ENCODE measurements around the gene PTCD3.
A peak's percentile ranks its signal among the peaks of the same experiment; 100 is the strongest.

Gene PTCD3

GRCh38 chr2:86105969-86106945 is at the start of gene PTCD3:
PTCD3 (plus strand) TSS chr2:86106235; CDS start chr2:86106248, 13 bp downstream.
- peak; percentile 98 for DNase-seq

- DNase-seq: no peak
Measured at GRCh38 chr2:86056590-86057331, 49.3 kb upstream of the PTCD3 start.

DNA sequence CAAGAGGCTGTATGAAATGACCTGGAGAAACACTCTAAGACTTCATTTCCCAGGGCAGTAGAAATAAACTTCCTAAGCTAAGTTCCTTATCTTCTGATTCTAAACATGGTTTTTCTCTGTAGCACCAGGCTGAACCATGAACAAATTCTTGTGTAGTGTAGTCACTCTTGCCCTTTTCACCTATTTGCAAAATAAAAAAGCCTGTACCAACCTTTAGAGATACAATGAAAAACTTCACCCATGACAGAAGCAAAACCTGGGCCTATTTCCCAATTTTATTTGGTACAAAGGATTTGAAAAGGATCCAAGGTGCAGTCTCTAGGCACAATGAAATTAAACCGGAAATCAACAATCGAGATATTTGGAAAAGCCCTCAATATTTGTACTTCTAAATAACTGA is 44.0 kb upstream of the PTCD3 start:
- no peak for DNase-seq

GRCh38 chr2:86064006-86064405 is 42.0 kb upstream of the PTCD3 start:
- no peak for DNase-seq

- no peak for DNase-seq
Measured at GRCh38 chr2:86065512-86065911, 40.5 kb upstream of the PTCD3 start.

DNA sequence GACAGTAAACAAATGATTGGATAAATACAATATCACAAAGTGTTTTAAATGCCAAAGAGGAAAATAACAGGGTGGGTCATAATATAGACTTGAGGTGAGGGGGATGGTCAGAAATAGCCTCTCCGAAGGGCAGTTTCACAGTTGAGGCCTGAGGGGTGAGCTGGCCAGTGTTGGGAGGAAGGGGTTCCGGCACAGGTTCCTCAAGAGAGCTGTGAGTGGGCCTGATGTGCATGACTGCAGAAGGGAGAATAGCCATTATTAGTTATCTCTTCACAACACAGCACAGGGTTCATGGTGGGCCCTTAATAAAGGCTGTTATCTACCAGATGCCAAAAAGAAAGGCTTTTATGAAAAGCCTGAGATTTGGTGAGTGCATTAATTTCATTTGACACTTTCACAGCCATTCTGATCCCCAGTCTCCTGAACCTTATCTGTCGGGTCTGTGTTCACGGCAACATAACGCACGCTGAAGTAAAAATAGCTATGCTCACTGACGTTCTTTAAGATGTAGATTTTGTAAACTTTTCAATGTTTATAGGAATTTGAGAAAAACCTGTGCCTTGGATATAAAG is 39.9 kb upstream of the PTCD3 start:
- peak; percentile 13 for DNase-seq

GRCh38 chr2:86066915-86067314 is 39.1 kb upstream of the PTCD3 start:
- DNase-seq: no peak

DNA sequence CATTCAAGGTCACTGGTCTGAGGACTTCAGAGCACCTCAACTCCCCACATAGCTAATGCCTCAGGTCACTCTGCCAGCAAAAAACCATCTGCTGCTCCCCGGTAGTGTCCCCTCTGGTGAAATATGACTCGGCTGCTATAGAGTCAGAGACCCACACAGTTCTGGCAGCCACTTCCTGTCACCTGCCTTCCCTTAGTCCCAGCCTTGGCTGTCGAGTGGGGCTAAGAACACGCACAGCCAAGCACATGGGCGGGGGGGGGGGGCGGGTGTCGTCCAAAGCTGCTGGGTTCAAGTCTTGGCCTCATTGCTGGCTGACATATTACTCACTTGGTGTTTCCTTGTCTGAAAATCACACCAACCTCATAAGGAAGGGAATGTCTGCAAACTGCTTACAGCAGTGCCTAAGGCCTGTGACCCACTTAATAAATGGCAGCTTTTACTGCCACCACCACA is 37.9 kb upstream of the PTCD3 start:
- peak; percentile 73 for DNase-seq

DNA sequence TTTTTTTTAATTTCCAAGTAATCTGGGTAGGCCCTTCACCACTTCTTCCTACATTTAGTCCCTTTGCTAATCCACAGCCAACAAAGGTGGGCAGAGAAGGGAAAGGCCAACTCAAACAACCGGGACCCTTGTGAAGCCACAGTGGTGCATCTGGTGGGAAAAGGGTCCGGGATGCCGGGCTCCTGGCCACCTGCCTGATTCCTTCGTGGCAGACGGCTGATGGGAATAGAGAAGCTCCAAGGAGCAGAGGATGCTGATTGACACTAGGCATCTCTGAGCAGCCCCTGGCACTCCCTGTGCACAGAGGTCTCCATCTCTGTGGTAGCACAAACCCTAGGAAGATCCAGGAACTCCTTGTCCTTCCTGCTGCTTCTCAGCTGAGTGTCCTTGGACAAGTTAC is 37.4 kb upstream of the PTCD3 start:
- no peak for DNase-seq

- no peak for DNase-seq
Measured at GRCh38 chr2:86069091-86069685, 36.8 kb upstream of the PTCD3 start.

DNA sequence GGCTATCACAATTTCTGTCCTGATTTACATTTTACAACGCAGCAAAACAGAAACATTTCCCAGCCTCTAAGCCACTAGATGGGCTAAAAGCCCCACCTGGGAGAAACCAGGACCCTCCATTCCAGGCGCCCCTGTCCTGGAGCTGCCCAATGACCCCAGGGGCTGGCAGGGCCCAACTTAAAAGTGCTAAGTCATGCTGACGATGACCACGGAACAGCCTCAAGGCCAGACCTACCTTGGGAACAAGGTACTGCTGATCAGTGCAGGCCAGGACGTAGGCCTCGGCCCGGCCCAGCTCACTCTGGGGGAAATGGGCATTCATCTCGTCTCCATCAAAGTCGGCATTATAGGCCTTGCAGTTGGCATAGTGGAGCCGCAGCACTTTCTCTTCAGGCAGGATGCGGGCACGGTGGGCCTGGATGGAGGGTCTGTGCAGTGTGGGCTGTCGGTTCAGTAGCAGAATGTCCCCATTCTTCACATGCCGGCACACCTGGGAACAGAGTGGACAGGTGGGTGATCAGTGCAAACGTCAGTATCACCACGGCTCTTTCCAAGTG is 36.2 kb upstream of the PTCD3 start:
- DNase-seq: no peak

GRCh38 chr2:86070868-86071267 is 35.2 kb upstream of the PTCD3 start:
- no peak for DNase-seq

DNA sequence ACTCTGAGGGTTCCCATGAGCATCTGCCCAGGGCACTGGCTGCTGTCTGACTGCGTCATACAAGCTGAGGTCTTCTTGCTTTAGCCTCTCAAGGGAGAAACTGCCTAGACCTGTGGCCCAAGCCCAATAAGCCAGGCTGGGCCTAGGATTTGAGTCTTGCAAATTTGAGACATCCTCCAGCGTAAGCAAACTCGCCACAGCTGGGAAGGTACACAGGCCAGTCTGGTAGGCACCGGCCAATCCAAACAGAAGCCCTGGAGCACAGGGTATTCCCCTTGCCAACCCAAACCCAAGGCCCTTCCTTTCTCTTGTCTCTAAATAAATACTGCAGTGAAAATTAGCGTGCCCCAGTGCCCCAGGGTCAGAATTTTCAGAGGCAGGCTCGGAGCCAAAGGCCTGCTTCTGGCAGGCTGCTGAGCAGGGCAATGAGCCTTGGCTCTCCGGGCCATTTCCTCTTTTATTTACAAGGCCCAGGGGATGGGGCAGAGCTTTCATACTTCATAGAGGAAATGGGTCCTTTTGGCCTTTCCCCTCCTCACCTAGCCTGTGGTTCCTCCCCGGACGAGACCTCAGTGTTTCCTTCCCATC is 33.7 kb upstream of the PTCD3 start:
- DNase-seq: no peak

GRCh38 chr2:86073225-86073624 is 32.8 kb upstream of the PTCD3 start:
- DNase-seq: no peak

DNA sequence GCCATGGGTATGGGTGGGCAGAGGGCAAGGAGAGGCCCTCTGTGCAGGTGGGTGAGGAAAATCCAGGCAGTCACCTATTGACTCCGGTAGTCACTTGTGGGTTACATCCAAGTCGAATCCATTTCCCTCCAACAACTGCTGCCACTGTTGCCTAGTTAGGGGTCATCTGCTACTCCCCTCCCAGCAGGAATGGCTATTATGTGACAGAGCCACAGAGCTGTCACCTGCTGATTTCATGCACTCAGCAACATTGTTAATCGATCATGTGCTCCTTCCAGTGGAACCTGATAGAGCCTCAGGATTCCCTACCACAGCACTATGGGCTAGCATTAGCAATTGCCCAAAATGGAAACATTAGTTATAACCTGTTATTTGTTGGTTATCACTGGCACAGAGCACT is 31.8 kb upstream of the PTCD3 start:
- no peak for DNase-seq

DNA sequence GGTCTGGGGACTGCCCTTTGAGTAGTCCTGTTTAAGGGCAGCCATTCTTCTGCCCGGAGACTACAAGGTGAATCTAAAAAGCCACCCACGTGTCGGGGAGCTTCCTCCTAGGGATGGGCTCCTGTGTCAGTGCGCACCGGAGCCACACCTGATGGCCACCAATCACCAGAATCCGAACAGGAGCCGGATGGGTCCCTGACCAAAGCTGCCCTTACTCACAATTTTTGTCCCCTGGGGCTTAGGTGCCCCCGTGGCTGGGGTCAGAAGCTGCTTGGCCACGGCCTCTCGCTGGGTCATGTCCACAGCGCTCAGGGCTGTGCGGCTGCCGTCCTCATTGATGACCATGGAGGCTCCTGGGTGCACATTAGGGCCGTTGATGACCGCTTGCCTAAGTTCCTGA is 31.2 kb upstream of the PTCD3 start:
- DNase-seq: no peak

DNA sequence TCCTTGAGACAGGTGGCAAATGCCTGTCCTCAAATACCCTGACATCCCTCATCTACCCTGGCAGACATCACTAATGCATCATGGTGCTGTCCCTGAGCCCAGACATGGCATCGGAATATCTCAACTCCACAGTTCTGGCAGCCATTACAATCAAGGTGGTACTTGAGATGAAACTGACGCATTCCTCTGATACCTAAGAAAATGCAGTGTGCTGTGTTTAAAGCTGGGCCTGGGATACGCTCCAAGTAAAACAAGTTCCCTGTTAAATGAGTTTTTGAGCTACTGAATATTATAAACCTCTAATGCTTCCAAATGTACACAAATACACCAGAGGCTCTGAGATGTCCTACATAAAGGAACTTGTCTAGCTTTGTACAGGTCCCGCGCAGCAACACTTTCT is 30.1 kb upstream of the PTCD3 start:
- DNase-seq: no peak

DNA sequence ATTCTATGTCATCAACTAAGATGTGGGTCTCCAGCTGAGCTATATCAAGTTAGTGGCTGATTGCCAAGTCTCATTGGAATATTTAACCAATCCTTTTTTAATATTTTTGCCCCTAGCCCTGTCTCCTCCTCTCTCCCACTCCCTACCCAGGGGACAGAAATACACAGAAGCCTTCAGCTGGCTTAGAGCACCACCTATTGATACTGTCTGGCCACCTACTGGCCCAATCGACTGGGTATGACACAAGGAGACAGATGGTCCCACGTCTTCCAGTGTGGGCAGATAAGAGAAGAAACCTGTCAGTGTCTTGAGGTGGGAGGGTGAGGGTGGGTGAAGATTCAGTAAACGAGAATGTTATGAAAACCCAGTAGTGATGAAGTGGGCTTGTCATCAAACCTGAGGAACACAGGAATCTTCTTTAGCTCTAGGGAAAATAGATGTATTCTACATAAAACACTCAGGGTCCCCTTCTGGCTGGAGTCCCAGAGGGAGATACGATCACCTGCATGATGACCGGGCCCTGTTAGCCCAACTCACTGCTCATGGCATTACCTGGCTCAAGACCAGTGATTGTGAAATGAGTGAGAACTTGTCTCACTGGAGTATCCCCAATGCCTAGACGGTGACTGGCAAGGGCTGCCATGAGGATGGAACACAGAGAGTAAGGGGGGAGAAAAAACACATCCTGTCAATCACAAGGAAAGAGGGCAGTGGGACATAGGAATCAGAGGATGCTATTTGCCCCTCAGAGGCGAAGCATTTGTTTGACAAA is 27.1 kb upstream of the PTCD3 start:
- DNase-seq: no peak

- DNase-seq: peak; percentile 91
Measured at GRCh38 chr2:86079981-86080911, 25.8 kb upstream of the PTCD3 start.

- DNase-seq: no peak
Measured at GRCh38 chr2:86081724-86082123, 24.3 kb upstream of the PTCD3 start.
